ENCODE data around the gene MICB.
"Not testable (repeated sequence)": the region's sequence is repeated elsewhere in the genome, so short reads cannot be mapped to it uniquely, and the experiment has no call there.

Gene MICB

GRCh38 chr6:31497531-31498476, at the start of gene MICB:
Gene MICB, plus strand, starts transcription at chr6:31498145. Its CDS starts 49 bp downstream, at chr6:31498194.
- Histone ChIP-seq H3K36me3 (ENCODE audit: insufficient read depth, low read depth, low read length) (no peaks in the 10 kb centered on the region), H3K9ac (ENCODE audit: low read depth, low read length) (peak within 1 kb of the TSS; percentile 42; the same call in 1 of the 2 replicates), H3K27me3 (ENCODE audit: insufficient read depth, low read length) (peaks cover 56% of the 10 kb centered on the region), H3K9me3 (ENCODE audit: insufficient read depth, low read depth, low read length) (no peaks in the 10 kb centered on the region), H3K27ac (ENCODE audit: low read length) (no peak within 1 kb of the TSS), H3K4me1 (ENCODE audit: insufficient read depth, low read length) (peaks cover 6% of the 10 kb centered on the region), H3K4me3 (ENCODE audit: low read length) (peak within 1 kb of the TSS; percentile 72)

GRCh38 chr6:31450751-31451150, 47.2 kb upstream of the MICB start:
- Histone ChIP-seq H3K36me3 (ENCODE audit: insufficient read depth, low read depth, low read length) (no peaks in the 10 kb centered on the region), H3K27ac (ENCODE audit: low read length) (no peak overlapping the region), H3K4me1 (ENCODE audit: insufficient read depth, low read length) (no peaks in the 10 kb centered on the region), H3K4me3 (ENCODE audit: low read length) (no peak overlapping the region), H3K27me3 (ENCODE audit: insufficient read depth, low read length) (no peaks in the 10 kb centered on the region), H3K9ac (ENCODE audit: low read depth, low read length) (no peak overlapping the region), H3K9me3 (ENCODE audit: insufficient read depth, low read depth, low read length) (no peaks in the 10 kb centered on the region)

- H3K36me3 ChIP-seq (ENCODE audit: insufficient read depth, low read depth, low read length): no peaks in the 10 kb centered on the region
- H3K27me3 ChIP-seq (ENCODE audit: insufficient read depth, low read length): no peaks in the 10 kb centered on the region
- no peaks in the 10 kb centered on the region; the same call in none of the 2 replicates for H3K9me3 ChIP-seq (ENCODE audit: insufficient read depth, low read depth, low read length)
- H3K9ac ChIP-seq (ENCODE audit: low read depth, low read length): no peak overlapping the region
- H3K4me1 ChIP-seq (ENCODE audit: insufficient read depth, low read length): no peaks in the 10 kb centered on the region
- H3K4me3 ChIP-seq (ENCODE audit: low read length): no peak overlapping the region
- H3K27ac ChIP-seq (ENCODE audit: low read length): no peak overlapping the region
These were observed 45.1 kb upstream of the MICB start for GRCh38 chr6:31452859-31453258.

- Histone ChIP-seq H3K4me1 (ENCODE audit: insufficient read depth, low read length) (no peaks in the 10 kb centered on the region), H3K9ac (ENCODE audit: low read depth, low read length) (no peak overlapping the region), H3K27me3 (ENCODE audit: insufficient read depth, low read length) (no peaks in the 10 kb centered on the region), H3K27ac (ENCODE audit: low read length) (no peak overlapping the region), H3K36me3 (ENCODE audit: insufficient read depth, low read depth, low read length) (no peaks in the 10 kb centered on the region), H3K4me3 (ENCODE audit: low read length) (no peak overlapping the region), H3K9me3 (ENCODE audit: insufficient read depth, low read depth, low read length) (no peaks in the 10 kb centered on the region; the same call in none of the 2 replicates)
These were observed 44.7 kb upstream of the MICB start for GRCh38 chr6:31453259-31453658.

GRCh38 chr6:31459864-31460263, 38.1 kb upstream of the MICB start:
- H3K4me3 ChIP-seq (ENCODE audit: low read length); H3K4me1 ChIP-seq (ENCODE audit: insufficient read depth, low read length); H3K27ac ChIP-seq (ENCODE audit: low read length); H3K9me3 ChIP-seq (ENCODE audit: insufficient read depth, low read depth, low read length); H3K9ac ChIP-seq (ENCODE audit: low read depth, low read length); H3K36me3 ChIP-seq (ENCODE audit: insufficient read depth, low read depth, low read length): not testable (repeated sequence)
- peaks cover 18% of the 10 kb centered on the region for H3K27me3 ChIP-seq (ENCODE audit: insufficient read depth, low read length)

- no peaks in the 10 kb centered on the region; the same call in none of the 2 replicates for H3K9me3 ChIP-seq (ENCODE audit: insufficient read depth, low read depth, low read length)
- no peak overlapping the region for H3K4me3 ChIP-seq (ENCODE audit: low read length)
- no peaks in the 10 kb centered on the region for H3K36me3 ChIP-seq (ENCODE audit: insufficient read depth, low read depth, low read length)
- no peak overlapping the region for H3K27ac ChIP-seq (ENCODE audit: low read length)
- H3K9ac ChIP-seq (ENCODE audit: low read depth, low read length): no peak overlapping the region
- H3K4me1 ChIP-seq (ENCODE audit: insufficient read depth, low read length): peaks cover 4% of the 10 kb centered on the region; the same call in 1 of the 2 replicates
- peaks cover 18% of the 10 kb centered on the region for H3K27me3 ChIP-seq (ENCODE audit: insufficient read depth, low read length)
These were observed 37.5 kb upstream of the MICB start for GRCh38 chr6:31460361-31461025.

GRCh38 chr6:31462026-31462963, 35.6 kb upstream of the MICB start:
- no peaks in the 10 kb centered on the region; the same call in none of the 2 replicates for H3K9me3 ChIP-seq (ENCODE audit: insufficient read depth, low read depth, low read length)
- peaks cover 18% of the 10 kb centered on the region for H3K27me3 ChIP-seq (ENCODE audit: insufficient read depth, low read length)
- no peaks in the 10 kb centered on the region for H3K36me3 ChIP-seq (ENCODE audit: insufficient read depth, low read depth, low read length)
- H3K4me1 ChIP-seq (ENCODE audit: insufficient read depth, low read length): peaks cover 4% of the 10 kb centered on the region; the same call in 1 of the 2 replicates
- H3K27ac ChIP-seq (ENCODE audit: low read length): no peak overlapping the region
- H3K9ac ChIP-seq (ENCODE audit: low read depth, low read length): no peak overlapping the region
- H3K4me3 ChIP-seq (ENCODE audit: low read length): peak overlapping the region; percentile 33; the same call in 1 of the 2 replicates

- H3K36me3 ChIP-seq (ENCODE audit: insufficient read depth, low read depth, low read length): no peaks in the 10 kb centered on the region
- H3K4me3 ChIP-seq (ENCODE audit: low read length): peak overlapping the region; percentile 67
- H3K27ac ChIP-seq (ENCODE audit: low read length): no peak overlapping the region
- peaks cover 18% of the 10 kb centered on the region for H3K27me3 ChIP-seq (ENCODE audit: insufficient read depth, low read length)
- peaks cover 4% of the 10 kb centered on the region; the same call in 1 of the 2 replicates for H3K4me1 ChIP-seq (ENCODE audit: insufficient read depth, low read length)
- H3K9ac ChIP-seq (ENCODE audit: low read depth, low read length): no peak overlapping the region
- H3K9me3 ChIP-seq (ENCODE audit: insufficient read depth, low read depth, low read length): no peaks in the 10 kb centered on the region
These were observed 34.7 kb upstream of the MICB start for GRCh38 chr6:31462964-31463870.

- Histone ChIP-seq H3K36me3 (ENCODE audit: insufficient read depth, low read depth, low read length) (no peaks in the 10 kb centered on the region), H3K27ac (ENCODE audit: low read length) (no peak overlapping the region), H3K9me3 (ENCODE audit: insufficient read depth, low read depth, low read length) (no peaks in the 10 kb centered on the region), H3K4me1 (ENCODE audit: insufficient read depth, low read length) (peaks cover 4% of the 10 kb centered on the region; the same call in 1 of the 2 replicates), H3K27me3 (ENCODE audit: insufficient read depth, low read length) (peaks cover 18% of the 10 kb centered on the region), H3K4me3 (ENCODE audit: low read length) (no peak overlapping the region), H3K9ac (ENCODE audit: low read depth, low read length) (no peak overlapping the region)
These were observed 33.4 kb upstream of the MICB start for GRCh38 chr6:31464252-31465184.

- Histone ChIP-seq H3K27ac (ENCODE audit: low read length) (no peak overlapping the region), H3K4me3 (ENCODE audit: low read length) (no peak overlapping the region), H3K4me1 (ENCODE audit: insufficient read depth, low read length) (peaks cover 4% of the 10 kb centered on the region; the same call in 1 of the 2 replicates), H3K9me3 (ENCODE audit: insufficient read depth, low read depth, low read length) (no peaks in the 10 kb centered on the region), H3K9ac (ENCODE audit: low read depth, low read length) (no peak overlapping the region), H3K27me3 (ENCODE audit: insufficient read depth, low read length) (peaks cover 18% of the 10 kb centered on the region), H3K36me3 (ENCODE audit: insufficient read depth, low read depth, low read length) (no peaks in the 10 kb centered on the region)
These were observed 32.8 kb upstream of the MICB start for GRCh38 chr6:31465185-31465536.
